ENCODE results near the gene HMGA1.

GRCh38 chr6:34288581-34288980, 51.9 kb downstream of the HMGA1 start:
- TF ChIP-seq CTCF (IDR thresholded peaks at IDR 0.05) (no peak), ZBTB21 (CRISPR knock-in tag; IDR thresholded peaks at IDR 0.05; ENCODE audit: borderline replicate concordance) (no peak), TEAD4 (CRISPR knock-in tag; IDR thresholded peaks at IDR 0.05) (no peak), SP1 (CRISPR knock-in tag; conservative IDR thresholded peaks at IDR 0.05) (no peak)

All from WTC11 (cell line).